ENCODE measurements around the gene ATIC. TPM values are rescaled to one million over a fixed set of nuclear protein-coding genes. Genes with fewer than 3 reads are reported as not detected.

The ATIC gene
- polyA plus RNA-seq, 3 donors: 20.8 to 32.3 (median 21.6) TPM

- Mint-ChIP-seq H3K4me1 (no peaks in the 10 kb centered on the region), H3K36me3 (peaks cover 0 to 16% of the 10 kb centered on the region in 2 donors), H3K27me3 (ENCODE audit: low read depth in 3 of 3) (no peaks in the 10 kb centered on the region), H3K4me3 (no peak overlapping the region), H3K27ac (no peak overlapping the region), H3K9me3 (no peaks in the 10 kb centered on the region)
- no peak overlapping the region for H3K4me3 ChIP-seq (replicated peaks in 1 of 3; ENCODE audit: low read depth in 2 of 3, low read length in 3 of 3)
- no peaks in the 10 kb centered on the region for H3K36me3 ChIP-seq (replicated peaks in 1 of 2; ENCODE audit: control insufficient read depth in 1 of 2, insufficient read depth in 2 of 2, low read length in 2 of 2)
- no peak overlapping the region for H3K4me2 ChIP-seq (replicated peaks; ENCODE audit: extremely low read depth, low read length, poor library complexity, severe bottlenecking)
- TF ChIP-seq CTCF (IDR thresholded peaks at IDR 0.05): no peak
- H3K27ac ChIP-seq (ENCODE audit: low read depth in 1 of 2, low read length in 2 of 2): no peak overlapping the region
- no peaks in the 10 kb centered on the region for H3K27me3 ChIP-seq (ENCODE audit: control insufficient read depth in 2 of 2, insufficient read depth in 2 of 2, low read length in 2 of 2)
- no peaks in the 10 kb centered on the region for H3K9me3 ChIP-seq (replicated peaks in 1 of 2; ENCODE audit: control insufficient read depth in 1 of 2, insufficient read depth in 1 of 2, low read length in 2 of 2)
- DNase-seq: no peak
- intact Hi-C loops (cut with micrococcal nuclease): no loop called here
- no peaks in the 10 kb centered on the region for H3K4me1 ChIP-seq (ENCODE audit: control insufficient read depth in 1 of 2, insufficient read depth in 2 of 2, low read length in 2 of 2)
- H3K9ac ChIP-seq (ENCODE audit: insufficient read depth, low read length, poor library complexity, severe bottlenecking): no peak overlapping the region
- H4K20me1 ChIP-seq (ENCODE audit: insufficient read depth, low read length): no peaks in the 10 kb centered on the region
- no peaks in the 10 kb centered on the region for H3K79me2 ChIP-seq (ENCODE audit: insufficient read depth, low read length)
- 73% methylated on average over 3 of the region's 6 CpGs for WGBS (ENCODE audit: insufficient coverage)
- H2AFZ ChIP-seq (ENCODE audit: insufficient read depth, low read depth, low read length, poor library complexity, severe bottlenecking): no peak overlapping the region
These were observed 50.2 kb downstream of the ATIC start for GRCh38 chr2:215361876-215362561.

GRCh38 chr2:215362562-215362904 lies 50.7 kb downstream of the ATIC start:
- Histone ChIP-seq H3K36me3 (replicated peaks in 1 of 2; ENCODE audit: control insufficient read depth in 1 of 2, insufficient read depth in 2 of 2, low read length in 2 of 2) (no peaks in the 10 kb centered on the region), H4K20me1 (ENCODE audit: insufficient read depth, low read length) (no peaks in the 10 kb centered on the region), H3K4me1 (ENCODE audit: control insufficient read depth in 1 of 2, insufficient read depth in 2 of 2, low read length in 2 of 2) (no peaks in the 10 kb centered on the region), H3K4me2 (replicated peaks; ENCODE audit: extremely low read depth, low read length, poor library complexity, severe bottlenecking) (no peak overlapping the region), H3K27ac (ENCODE audit: low read depth in 1 of 2, low read length in 2 of 2) (no peak overlapping the region), H3K27me3 (ENCODE audit: control insufficient read depth in 2 of 2, insufficient read depth in 2 of 2, low read length in 2 of 2) (no peaks in the 10 kb centered on the region), H3K79me2 (ENCODE audit: insufficient read depth, low read length) (no peaks in the 10 kb centered on the region), H3K9me3 (replicated peaks in 1 of 2; ENCODE audit: control insufficient read depth in 1 of 2, insufficient read depth in 1 of 2, low read length in 2 of 2) (no peaks in the 10 kb centered on the region), H3K4me3 (replicated peaks in 1 of 3; ENCODE audit: low read depth in 2 of 3, low read length in 3 of 3) (no peak overlapping the region), H2AFZ (ENCODE audit: insufficient read depth, low read depth, low read length, poor library complexity, severe bottlenecking) (no peak overlapping the region), H3K9ac (ENCODE audit: insufficient read depth, low read length, poor library complexity, severe bottlenecking) (no peak overlapping the region)
- H3K27ac Mint-ChIP-seq: no peak overlapping the region
- no peak for TF ChIP-seq CTCF (IDR thresholded peaks at IDR 0.05)
- 100% methylated on average over 2 of the region's 8 CpGs for WGBS (ENCODE audit: insufficient coverage)
- no peak overlapping the region for H3K4me3 Mint-ChIP-seq
- intact Hi-C loops (cut with micrococcal nuclease): no loop called here
- H3K9me3 Mint-ChIP-seq: no peaks in the 10 kb centered on the region
- H3K4me1 Mint-ChIP-seq: no peaks in the 10 kb centered on the region
- no peak for DNase-seq
- H3K27me3 Mint-ChIP-seq (ENCODE audit: low read depth in 3 of 3): no peaks in the 10 kb centered on the region
- H3K36me3 Mint-ChIP-seq: peaks cover 0 to 16% of the 10 kb centered on the region in 2 donors
